ENCODE data around the gene ARHGAP30. TPM values are rescaled to one million over a fixed set of nuclear protein-coding genes. Genes with fewer than 3 reads are reported as not detected.

Gene ARHGAP30
- total RNA-seq, 1 experiment from 2014 or later: 0.39 TPM

DNA sequence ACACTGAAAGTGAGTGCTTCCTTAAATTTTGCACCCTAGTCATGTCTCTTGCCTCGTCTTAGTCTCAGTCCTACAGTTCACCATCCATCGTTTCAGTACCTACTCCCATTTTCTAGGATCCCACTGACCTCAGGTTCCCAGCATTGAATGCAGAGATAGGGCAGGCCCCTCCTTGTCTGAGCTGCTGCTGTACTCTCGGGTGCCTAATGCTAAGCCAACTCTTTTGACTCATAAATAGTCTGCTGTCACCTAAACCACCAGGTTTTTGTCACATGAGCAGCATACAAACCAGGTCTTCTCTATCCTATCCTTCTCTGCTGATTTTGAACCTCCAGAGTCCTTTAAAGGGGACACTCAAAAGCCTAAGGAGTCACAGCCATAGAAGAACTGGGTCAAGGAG lies 3.0 kb downstream of the ARHGAP30 start:
- ChIA-PET POLR2A (no interaction called here), RAD21 (ENCODE audit: low non-redundant PET in 1 of 2, low total read pairs in 2 of 2, uncharacterized antibody in 2 of 2, unreplicated experiment in 2 of 2) (no interaction called here), CTCF (no interaction called here)
- DNase-seq (ENCODE audit: low read depth, low spot score): no peak
- no peak overlapping the region for H3K4me2 ChIP-seq (ENCODE audit: low read length)
- no peaks in the 10 kb centered on the region for H3K9me3 ChIP-seq (ENCODE audit: control insufficient read depth in 1 of 2, insufficient read depth in 1 of 2, low read depth in 1 of 2, low read length in 2 of 2)
- no peak overlapping the region for H2AFZ ChIP-seq (ENCODE audit: low read depth, low read length, poor library complexity, severe bottlenecking)
- no peaks in the 10 kb centered on the region for H4K20me1 ChIP-seq (ENCODE audit: insufficient read depth)
- intact Hi-C loops (cut with micrococcal nuclease): no loop called here
- ATAC-seq: no peak
- TF ChIP-seq, protein P1, sequence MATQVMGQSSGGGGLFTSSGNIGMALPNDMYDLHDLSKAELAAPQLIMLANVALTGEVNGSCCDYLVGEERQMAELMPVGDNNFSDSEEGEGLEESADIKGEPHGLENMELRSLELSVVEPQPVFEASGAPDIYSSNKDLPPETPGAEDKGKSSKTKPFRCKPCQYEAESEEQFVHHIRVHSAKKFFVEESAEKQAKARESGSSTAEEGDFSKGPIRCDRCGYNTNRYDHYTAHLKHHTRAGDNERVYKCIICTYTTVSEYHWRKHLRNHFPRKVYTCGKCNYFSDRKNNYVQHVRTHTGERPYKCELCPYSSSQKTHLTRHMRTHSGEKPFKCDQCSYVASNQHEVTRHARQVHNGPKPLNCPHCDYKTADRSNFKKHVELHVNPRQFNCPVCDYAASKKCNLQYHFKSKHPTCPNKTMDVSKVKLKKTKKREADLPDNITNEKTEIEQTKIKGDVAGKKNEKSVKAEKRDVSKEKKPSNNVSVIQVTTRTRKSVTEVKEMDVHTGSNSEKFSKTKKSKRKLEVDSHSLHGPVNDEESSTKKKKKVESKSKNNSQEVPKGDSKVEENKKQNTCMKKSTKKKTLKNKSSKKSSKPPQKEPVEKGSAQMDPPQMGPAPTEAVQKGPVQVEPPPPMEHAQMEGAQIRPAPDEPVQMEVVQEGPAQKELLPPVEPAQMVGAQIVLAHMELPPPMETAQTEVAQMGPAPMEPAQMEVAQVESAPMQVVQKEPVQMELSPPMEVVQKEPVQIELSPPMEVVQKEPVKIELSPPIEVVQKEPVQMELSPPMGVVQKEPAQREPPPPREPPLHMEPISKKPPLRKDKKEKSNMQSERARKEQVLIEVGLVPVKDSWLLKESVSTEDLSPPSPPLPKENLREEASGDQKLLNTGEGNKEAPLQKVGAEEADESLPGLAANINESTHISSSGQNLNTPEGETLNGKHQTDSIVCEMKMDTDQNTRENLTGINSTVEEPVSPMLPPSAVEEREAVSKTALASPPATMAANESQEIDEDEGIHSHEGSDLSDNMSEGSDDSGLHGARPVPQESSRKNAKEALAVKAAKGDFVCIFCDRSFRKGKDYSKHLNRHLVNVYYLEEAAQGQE (IDR thresholded peaks at IDR 0.05; ENCODE audit: low read depth): no peak
- TF ChIP-seq JUND (IDR thresholded peaks at IDR 0.05) (no peak), ZNF274 (IDR thresholded peaks at IDR 0.05; ENCODE audit: low read depth, low read length) (no peak), ZBTB33 (IDR thresholded peaks at IDR 0.05; ENCODE audit: extremely low read depth, insufficient replicate concordance, low read length) (no peak), CBX3 (IDR thresholded peaks at IDR 0.05; ENCODE audit: low read depth) (no peak), SRF (IDR thresholded peaks at IDR 0.05; ENCODE audit: low read depth) (no peak), TCF7L2 (IDR thresholded peaks at IDR 0.05; ENCODE audit: borderline replicate concordance, extremely low read depth, insufficient read depth, insufficient read length) (no peak), RAD21 (IDR thresholded peaks at IDR 0.05; ENCODE audit: low read depth) (no peak), FOSL1 (IDR thresholded peaks at IDR 0.05; ENCODE audit: low read depth) (no peak), ELF1 (IDR thresholded peaks at IDR 0.05; ENCODE audit: borderline replicate concordance, low read depth) (no peak), ATF3 (IDR thresholded peaks at IDR 0.05) (no peak), CEBPB (IDR thresholded peaks at IDR 0.05; ENCODE audit: low read depth) (no peak), POLR2AphosphoS5 (IDR thresholded peaks at IDR 0.05; ENCODE audit: low read depth, low read length) (no peak)
- TF ChIP-seq, protein P2, sequence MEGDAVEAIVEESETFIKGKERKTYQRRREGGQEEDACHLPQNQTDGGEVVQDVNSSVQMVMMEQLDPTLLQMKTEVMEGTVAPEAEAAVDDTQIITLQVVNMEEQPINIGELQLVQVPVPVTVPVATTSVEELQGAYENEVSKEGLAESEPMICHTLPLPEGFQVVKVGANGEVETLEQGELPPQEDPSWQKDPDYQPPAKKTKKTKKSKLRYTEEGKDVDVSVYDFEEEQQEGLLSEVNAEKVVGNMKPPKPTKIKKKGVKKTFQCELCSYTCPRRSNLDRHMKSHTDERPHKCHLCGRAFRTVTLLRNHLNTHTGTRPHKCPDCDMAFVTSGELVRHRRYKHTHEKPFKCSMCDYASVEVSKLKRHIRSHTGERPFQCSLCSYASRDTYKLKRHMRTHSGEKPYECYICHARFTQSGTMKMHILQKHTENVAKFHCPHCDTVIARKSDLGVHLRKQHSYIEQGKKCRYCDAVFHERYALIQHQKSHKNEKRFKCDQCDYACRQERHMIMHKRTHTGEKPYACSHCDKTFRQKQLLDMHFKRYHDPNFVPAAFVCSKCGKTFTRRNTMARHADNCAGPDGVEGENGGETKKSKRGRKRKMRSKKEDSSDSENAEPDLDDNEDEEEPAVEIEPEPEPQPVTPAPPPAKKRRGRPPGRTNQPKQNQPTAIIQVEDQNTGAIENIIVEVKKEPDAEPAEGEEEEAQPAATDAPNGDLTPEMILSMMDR (IDR thresholded peaks at IDR 0.05 in 2 of 3, conservative IDR thresholded peaks at IDR 0.05 in 1 of 3; ENCODE audit: borderline replicate concordance in 1 of 3, insufficient read depth in 1 of 3, low read depth in 2 of 3, low read length in 2 of 3): no peak
- TF ChIP-seq, protein P3, sequence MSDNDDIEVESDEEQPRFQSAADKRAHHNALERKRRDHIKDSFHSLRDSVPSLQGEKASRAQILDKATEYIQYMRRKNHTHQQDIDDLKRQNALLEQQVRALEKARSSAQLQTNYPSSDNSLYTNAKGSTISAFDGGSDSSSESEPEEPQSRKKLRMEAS (IDR thresholded peaks at IDR 0.05): no peak
- no peaks in the 10 kb centered on the region for H3K79me2 ChIP-seq (ENCODE audit: insufficient read depth, low read length)
- H3K36me3 ChIP-seq (ENCODE audit: control insufficient read depth in 1 of 2, insufficient read depth in 2 of 2, low read length in 2 of 2): no peaks in the 10 kb centered on the region
- no peaks in the 10 kb centered on the region for H3K27me3 ChIP-seq (ENCODE audit: insufficient read depth, low read length)
- BruUV-seq (replicated peaks): no TSS peak
- no peak overlapping the region for H3K9ac ChIP-seq (ENCODE audit: low read length)
- no peak overlapping the region for H3K4me3 ChIP-seq (replicated peaks in 1 of 2; ENCODE audit: low read depth in 1 of 2, low read length in 2 of 2)
- peaks cover 0 to 14% of the 10 kb centered on the region in 2 experiments; a peak in 1 of 4 replicates for H3K4me1 ChIP-seq (ENCODE audit: control insufficient read depth in 1 of 2, insufficient read depth in 2 of 2, low read length in 2 of 2)
- no peak overlapping the region for H3K27ac ChIP-seq (ENCODE audit: low read depth, low read length)
- H3K9me2 ChIP-seq (ENCODE audit: insufficient read depth): no peaks in the 10 kb centered on the region
